Kidney epithelial cell (primary cell): ENCODE measurements around the gene CDH23. TPM values are rescaled to one million over a fixed set of nuclear protein-coding genes. Genes with fewer than 3 reads are reported as not detected.
A peak's percentile ranks its signal among the peaks of the same experiment; 100 is the strongest.

Experiments used
- DNase-seq: peaks from one replicate; pipeline ENCODE4 v3.0.0-alpha.2; 2010; ENCODE audit warnings: low read depth
- H3K27me3 ChIP-seq: 2 replicates; pipeline ENCODE4 v1.6.0; 2011; ENCODE audit warnings: low read length; ENCODE audit not compliant: control insufficient read depth, insufficient read depth
- H3K36me3 ChIP-seq: 2 replicates; pipeline ENCODE4 v1.5.1; 2011; ENCODE audit warnings: low read length; ENCODE audit not compliant: control insufficient read depth, insufficient read depth
- H3K4me3 ChIP-seq: 2 replicates; pipeline ENCODE4 v1.5.1; 2011; ENCODE audit warnings: low read depth, mild to moderate bottlenecking, control low read depth, low read length
- total RNA-seq: library from RNA; depleted of rRNA; stranded (reverse); fragments of >200 nt; gene quantifications from 2 replicates; pipeline ENCODE4 v1.2.3, GENCODE V29; 2015
- TF ChIP-seq, protein P1 (sequence below): IDR thresholded peaks from 2 replicates; pipeline ENCODE4 v1.5.1; 2011; ENCODE audit warnings: mild to moderate bottlenecking, moderate library complexity, low read length, control low read depth, inconsistent platforms; ENCODE audit not compliant: insufficient read depth, poor library complexity, severe bottlenecking

The CDH23 gene
- total RNA-seq, 1 donor from 2014 or later = 0.04 TPM

DNA sequence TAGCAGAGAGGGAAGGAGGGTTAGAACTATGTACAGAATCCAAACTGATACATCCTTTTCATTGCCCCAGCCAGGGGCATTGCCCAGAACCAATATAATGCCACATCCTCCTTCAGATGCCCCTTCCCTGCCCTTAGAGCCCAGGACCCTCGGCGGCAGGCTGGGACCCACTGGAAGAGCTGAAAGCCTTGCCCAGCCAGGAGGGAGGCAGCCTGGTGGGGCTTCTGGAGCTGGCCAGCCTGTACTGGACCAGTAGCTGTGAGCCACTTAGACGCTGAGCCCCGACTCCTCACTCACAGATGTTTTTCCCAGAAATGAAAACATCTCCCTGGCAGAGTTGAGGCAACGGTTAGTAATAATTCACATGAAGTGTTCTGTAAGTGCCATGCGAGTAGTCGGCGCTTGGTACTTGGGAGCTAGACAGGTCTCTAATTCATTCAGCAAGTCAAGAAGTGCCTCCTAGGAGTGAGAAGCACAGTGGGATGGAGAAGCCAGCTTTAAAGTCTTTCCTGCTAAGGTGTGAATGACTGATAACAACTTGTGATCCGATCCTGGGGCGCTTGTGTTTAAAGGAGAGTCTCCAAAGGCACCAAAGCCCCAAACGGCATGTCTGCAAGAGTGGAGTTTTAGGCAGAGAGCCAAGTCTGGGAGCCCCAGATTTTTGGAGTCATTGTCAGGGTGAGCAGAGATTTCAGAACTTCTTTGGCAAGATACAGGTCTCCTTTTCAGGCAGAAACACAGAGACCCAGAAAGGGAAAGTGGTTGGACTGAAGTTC lies 366.8 kb downstream of the CDH23 start:
- no peak for DNase-seq
- no peak overlapping the region for H3K4me3 ChIP-seq
- TF ChIP-seq, protein P1, sequence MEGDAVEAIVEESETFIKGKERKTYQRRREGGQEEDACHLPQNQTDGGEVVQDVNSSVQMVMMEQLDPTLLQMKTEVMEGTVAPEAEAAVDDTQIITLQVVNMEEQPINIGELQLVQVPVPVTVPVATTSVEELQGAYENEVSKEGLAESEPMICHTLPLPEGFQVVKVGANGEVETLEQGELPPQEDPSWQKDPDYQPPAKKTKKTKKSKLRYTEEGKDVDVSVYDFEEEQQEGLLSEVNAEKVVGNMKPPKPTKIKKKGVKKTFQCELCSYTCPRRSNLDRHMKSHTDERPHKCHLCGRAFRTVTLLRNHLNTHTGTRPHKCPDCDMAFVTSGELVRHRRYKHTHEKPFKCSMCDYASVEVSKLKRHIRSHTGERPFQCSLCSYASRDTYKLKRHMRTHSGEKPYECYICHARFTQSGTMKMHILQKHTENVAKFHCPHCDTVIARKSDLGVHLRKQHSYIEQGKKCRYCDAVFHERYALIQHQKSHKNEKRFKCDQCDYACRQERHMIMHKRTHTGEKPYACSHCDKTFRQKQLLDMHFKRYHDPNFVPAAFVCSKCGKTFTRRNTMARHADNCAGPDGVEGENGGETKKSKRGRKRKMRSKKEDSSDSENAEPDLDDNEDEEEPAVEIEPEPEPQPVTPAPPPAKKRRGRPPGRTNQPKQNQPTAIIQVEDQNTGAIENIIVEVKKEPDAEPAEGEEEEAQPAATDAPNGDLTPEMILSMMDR = no peak
- H3K36me3 ChIP-seq = no peaks in the 10 kb centered on the region
- no peaks in the 10 kb centered on the region for H3K27me3 ChIP-seq

DNA sequence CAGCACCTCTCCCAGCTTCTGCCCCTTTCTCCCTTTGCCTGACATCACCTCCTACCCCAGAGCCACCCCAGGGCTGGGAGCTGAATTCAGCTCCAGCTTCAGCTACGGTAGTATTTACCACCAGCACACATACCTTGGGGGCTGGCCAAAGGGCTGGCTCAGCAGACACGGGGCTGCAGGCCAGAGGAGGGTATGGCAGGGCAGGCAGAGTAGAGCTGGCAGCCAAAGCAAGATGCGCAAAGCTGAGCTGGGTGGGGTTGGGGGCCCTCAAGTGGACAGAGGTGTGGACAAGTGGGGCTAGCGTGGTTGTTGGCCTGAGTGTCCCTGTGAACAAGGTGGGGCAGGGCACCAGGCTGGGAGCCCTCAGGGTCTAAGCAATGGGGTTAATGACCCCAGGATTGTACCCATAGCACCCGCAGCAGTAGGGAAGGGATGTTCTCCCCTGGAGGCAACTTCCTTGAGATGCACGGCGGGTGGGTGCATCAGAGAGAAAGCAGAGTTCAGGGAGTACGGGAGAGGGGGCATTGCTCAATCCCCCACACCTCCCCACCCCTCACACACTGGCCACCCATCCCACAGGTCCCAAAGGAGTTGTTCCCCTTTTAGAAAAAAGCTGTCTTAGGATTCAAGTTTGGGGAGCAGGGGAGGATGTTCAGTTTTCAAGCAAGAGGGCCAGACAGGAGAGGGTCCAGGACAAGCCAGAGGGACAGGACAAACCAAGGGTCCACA lies 368.6 kb downstream of the CDH23 start:
- Histone ChIP-seq H3K4me3 (no peak overlapping the region), H3K36me3 (no peaks in the 10 kb centered on the region), H3K27me3 (no peaks in the 10 kb centered on the region)
- DNase-seq = no peak
- TF ChIP-seq, protein P1 = no peak

DNA sequence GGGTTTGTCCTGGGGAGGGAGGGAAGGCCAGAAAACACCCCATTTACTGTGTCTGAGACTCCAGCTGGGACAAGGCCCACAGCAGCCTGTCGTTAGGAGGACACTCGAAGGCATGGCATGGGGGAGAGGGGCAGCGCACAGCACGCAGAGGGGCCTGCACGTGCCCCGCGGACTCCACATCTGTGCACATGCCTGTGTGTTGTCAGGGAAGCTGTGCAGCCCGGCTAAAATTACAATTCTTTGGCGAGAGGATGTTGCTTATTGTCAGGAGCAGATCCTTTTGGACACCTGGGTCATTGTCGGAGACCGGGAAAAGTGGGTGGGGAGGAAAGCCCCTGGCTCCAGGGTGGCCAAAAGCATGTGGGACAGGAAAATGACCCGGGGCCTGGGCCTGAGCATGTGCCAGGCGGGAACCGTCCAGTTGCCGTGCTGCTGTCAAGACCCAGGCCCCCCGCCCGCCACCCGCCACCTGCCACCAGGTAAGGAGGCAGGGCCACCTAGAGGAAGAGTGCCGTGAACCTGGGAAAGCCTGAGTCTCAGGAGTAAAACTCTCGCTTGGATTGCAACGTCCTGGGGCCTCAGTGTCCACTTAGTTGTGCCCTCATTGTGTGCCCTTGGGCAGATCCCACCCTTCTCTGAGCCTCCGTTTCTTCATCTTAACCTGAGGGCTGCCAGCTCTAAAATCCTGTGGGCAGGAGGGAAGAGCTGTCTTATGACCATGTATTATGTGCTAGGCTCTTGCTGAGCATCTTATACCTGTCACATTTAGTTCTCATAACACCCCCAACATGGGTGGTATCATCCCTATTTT lies 369.4 kb downstream of the CDH23 start:
- Histone ChIP-seq H3K4me3 (no peak overlapping the region), H3K36me3 (no peaks in the 10 kb centered on the region), H3K27me3 (no peaks in the 10 kb centered on the region)

DNA sequence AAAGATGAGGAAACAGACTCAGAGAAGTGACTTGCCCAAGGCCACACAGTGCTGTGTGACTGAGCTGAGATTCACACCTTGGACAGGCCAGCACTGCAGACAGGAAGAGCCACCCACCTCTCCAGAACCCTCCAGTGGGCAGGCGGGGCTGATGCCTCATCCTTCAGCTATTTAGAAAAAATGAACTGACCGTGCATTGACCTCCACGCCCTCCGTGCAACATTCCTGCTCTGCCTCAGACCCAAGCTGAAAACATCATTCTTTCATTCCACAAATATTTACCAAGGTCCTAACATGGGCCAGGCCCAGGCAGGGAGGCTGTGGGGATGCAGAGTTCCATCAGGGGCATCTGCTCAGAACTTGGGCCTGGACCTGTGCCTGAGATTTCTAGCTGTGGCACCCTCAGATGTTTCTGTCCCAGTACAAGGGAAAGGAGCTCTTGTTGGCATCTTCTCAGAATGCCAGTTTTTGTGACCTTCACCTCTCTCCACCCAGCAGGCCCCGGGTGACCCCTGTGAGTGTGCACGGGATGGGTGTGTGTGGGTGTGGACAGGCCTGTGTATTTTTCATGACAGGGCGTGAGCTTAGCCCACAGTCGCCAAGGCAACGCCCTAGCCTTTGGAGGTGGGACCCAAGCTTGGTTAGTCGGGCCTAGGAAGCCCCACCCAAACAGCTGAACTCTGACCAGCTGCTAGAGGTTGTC lies 370.1 kb downstream of the CDH23 start:
- no peaks in the 10 kb centered on the region for H3K36me3 ChIP-seq
- peak; percentile 90 for DNase-seq
- no peak overlapping the region for H3K4me3 ChIP-seq
- TF ChIP-seq, protein P1 = no peak
- no peaks in the 10 kb centered on the region for H3K27me3 ChIP-seq

More for the DNA sequence above, 369.4 kb downstream of the CDH23 start:
- no peak for DNase-seq
- TF ChIP-seq, protein P1 = no peak

DNA sequence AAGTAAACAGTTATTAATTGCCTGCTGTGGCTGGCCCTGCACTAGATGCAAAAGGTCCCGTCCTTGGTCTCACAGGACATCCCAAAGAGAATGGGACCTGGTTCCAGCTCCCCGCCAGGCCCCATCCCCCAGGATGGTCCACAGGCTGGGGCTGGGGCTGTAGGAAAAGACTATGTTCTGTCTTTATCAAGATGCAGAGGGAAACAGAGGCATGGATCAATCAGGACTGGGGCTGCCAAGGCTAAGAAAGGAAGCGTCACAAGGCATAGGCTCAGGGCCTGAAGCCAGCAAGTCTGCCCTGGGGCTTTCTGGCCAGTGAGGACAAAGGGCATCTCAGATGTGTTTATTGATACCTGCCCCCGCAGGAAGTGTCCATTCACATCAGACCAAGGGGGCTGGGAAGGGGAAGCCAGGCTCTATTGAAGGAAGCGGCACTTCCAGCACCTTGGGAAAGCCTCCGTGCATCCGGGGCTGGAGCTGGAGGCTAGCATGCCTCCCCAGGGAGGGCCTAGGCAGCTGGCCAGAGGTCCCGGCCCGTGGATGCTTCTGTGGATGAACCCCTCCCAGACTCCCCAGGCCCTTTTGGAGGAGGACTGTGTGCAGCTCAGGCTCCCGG lies 370.8 kb downstream of the CDH23 start:
- Histone ChIP-seq H3K36me3 (no peaks in the 10 kb centered on the region), H3K4me3 (no peak overlapping the region), H3K27me3 (no peaks in the 10 kb centered on the region)
- no peak for DNase-seq
- TF ChIP-seq, protein P1 = no peak
